Common myeloid progenitor, CD34-positive (primary cell): ENCODE results near the gene GBX1.

Experiments used
- CTCF ChIA-PET: fragments of 350-600 bp; sonication (Branson Sonifier 250); formaldehyde crosslinking; loops from one replicate; lab custom pipeline; 2021; ENCODE audit warnings: antibody characterized with exemption; lab: Charles Lee
- POLR2A ChIA-PET: fragments of 350-600 bp; sonication (Branson Sonifier 250); formaldehyde crosslinking; loops from one replicate; lab custom pipeline; 2021; ENCODE audit warnings: antibody characterized with exemption; lab: Charles Lee
- DNase-seq, 3 donors: peaks; one replicate each; pipeline versions ENCODE4 v3.0.0 to v3.0.0-alpha.2; 2013
- H3K27ac ChIP-seq, 2 experiments: 1 replicate in 1 of 2; 2 replicates in 1 of 2; pipeline ENCODE4 v1.7.0; 2013; ENCODE audit warnings: inconsistent platforms in 2 of 2, low read length in 2 of 2, mild to moderate bottlenecking in 2 of 2, low read depth in 1 of 2, moderate library complexity in 1 of 2; ENCODE audit not compliant: severe bottlenecking in 2 of 2, insufficient read depth in 1 of 2, poor library complexity in 1 of 2
- H3K27me3 ChIP-seq, 5 experiments: replicated peaks in 2 of 5; 1 replicate in 3 of 5; 2 replicates in 2 of 5; pipeline versions ENCODE4 v1.6.1 to v1.7.0; 2013; ENCODE audit warnings: low read length in 4 of 5, mild to moderate bottlenecking in 2 of 5, moderate library complexity in 2 of 5, inconsistent platforms in 1 of 5; ENCODE audit not compliant: insufficient read depth in 5 of 5, control insufficient read depth in 4 of 5
- H3K36me3 ChIP-seq, 4 experiments: 1 replicate in 2 of 4; 2 replicates in 2 of 4; pipeline versions ENCODE4 v1.6.1 to v1.7.0; 2013; ENCODE audit warnings: low read length in 3 of 4, control low read depth in 1 of 4, mild to moderate bottlenecking in 1 of 4; ENCODE audit not compliant: control insufficient read depth in 4 of 4, insufficient read depth in 4 of 4
- H3K4me1 ChIP-seq, 4 experiments: 1 replicate in 3 of 4; 2 replicates in 1 of 4; pipeline versions ENCODE4 v1.6.1 to v1.7.1; 2013; ENCODE audit warnings: low read length in 3 of 4, mild to moderate bottlenecking in 3 of 4, control low read depth in 1 of 4, inconsistent platforms in 1 of 4, moderate library complexity in 1 of 4; ENCODE audit not compliant: control insufficient read depth in 4 of 4, insufficient read depth in 4 of 4; ENCODE audit errors: control extremely low read depth in 1 of 4
- H3K4me3 ChIP-seq, 7 experiments: 1 replicate in 4 of 7; 2 replicates in 3 of 7; pipeline versions ENCODE4 v1.5.1 to v1.7.0; 2013; ENCODE audit warnings: mild to moderate bottlenecking in 7 of 7, low read length in 6 of 7, moderate library complexity in 6 of 7, inconsistent platforms in 2 of 7, low read depth in 2 of 7, control low read depth in 1 of 7; ENCODE audit not compliant: insufficient read depth in 4 of 7, control insufficient read depth in 1 of 7; ENCODE audit errors: extremely low read depth in 1 of 7
- H3K9me3 ChIP-seq, 5 experiments: 1 replicate in 4 of 5; 2 replicates in 1 of 5; pipeline versions ENCODE4 v1.6.1 to v1.7.1; 2013; ENCODE audit warnings: low read length in 4 of 5, mild to moderate bottlenecking in 2 of 5, inconsistent platforms in 1 of 5, low read depth in 1 of 5, moderate library complexity in 1 of 5; ENCODE audit not compliant: control insufficient read depth in 4 of 5, insufficient read depth in 2 of 5; ENCODE audit errors: control extremely low read depth in 1 of 5
- WGBS: methylation state at CpG from one replicate; pipeline ENCODE4 v1.1.5; 2013; ENCODE audit not compliant: insufficient coverage; 5-methylcytosine and 5-hydroxymethylcytosine counted together

Gene GBX1

DNA sequence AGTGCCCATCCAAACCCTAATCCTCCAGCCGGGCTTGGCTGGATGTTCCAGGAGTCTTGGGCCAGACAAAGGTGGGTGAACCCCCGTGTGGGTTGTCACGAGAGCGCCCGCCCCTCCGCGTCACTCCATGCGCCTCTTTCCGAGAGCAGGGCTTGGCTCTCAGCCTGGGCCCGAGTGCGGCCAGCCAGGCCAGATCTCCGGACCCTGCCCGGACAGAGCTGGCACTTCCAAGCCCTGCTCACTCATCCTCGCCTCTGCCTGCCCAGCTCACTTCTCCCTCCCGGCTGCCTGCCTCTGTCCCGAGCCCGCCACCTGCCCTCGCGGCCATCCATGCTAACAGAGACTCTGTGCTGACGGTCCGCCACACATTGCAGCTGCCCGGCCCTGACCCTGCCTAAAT is 46.6 kb downstream of the GBX1 start:
- Histone ChIP-seq H3K4me1 (peaks cover 0 to 1% (median 0%) of the 10 kb centered on the region in 4 experiments), H3K36me3 (peaks cover 0 to 79% (median 52%) of the 10 kb centered on the region in 4 experiments), H3K4me3 (no peak overlapping the region), H3K27ac (no peak overlapping the region), H3K27me3 (peaks cover 0 to 2% (median 1%) of the 10 kb centered on the region in 5 experiments), H3K9me3 (no peaks in the 10 kb centered on the region)
- POLR2A ChIA-PET, result no interaction called here
- WGBS, result over 99% methylated on average over 22 of the region's 22 CpGs
- CTCF ChIA-PET, result interaction anchor here (0.7 to 2.1 kb wide), 10 partner anchors 15 to 130 kb away, joined by 3 to 9 read pairs (median 3); no protein-coding TSS in a partner anchor
- DNase-seq, result no peak

DNA sequence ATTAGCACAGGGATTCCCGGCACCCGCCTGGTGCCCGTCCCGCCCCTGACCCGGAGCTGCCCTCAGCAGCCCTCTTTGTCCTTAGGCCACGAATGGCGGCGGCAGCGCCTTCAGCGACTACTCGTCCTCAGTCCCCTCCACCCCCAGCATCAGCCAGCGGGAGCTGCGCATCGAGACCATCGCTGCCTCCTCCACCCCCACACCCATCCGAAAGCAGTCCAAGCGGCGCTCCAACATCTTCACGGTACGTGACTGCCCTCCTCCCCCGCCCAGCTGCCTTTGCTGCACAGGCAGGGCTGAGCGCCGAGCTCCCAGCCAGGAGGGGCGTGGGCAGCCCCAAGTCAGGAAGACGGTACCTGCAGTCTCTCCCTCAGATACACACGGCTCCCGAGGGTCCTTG is 47.6 kb downstream of the GBX1 start:
- 94% methylated on average over 17 of the region's 27 CpGs for WGBS
- H3K27ac ChIP-seq, result no peak overlapping the region
- ChIA-PET POLR2A (no interaction called here), CTCF (interaction anchor here (0.8 to 2.1 kb wide), 8 partner anchors 9 to 124 kb away, joined by 3 to 9 read pairs (median 4); no protein-coding TSS in a partner anchor)
- peaks cover 0 to 5% (median under 1%) of the 10 kb centered on the region in 4 experiments for H3K4me1 ChIP-seq
- peaks cover 0 to 7% (median 4%) of the 10 kb centered on the region in 5 experiments for H3K27me3 ChIP-seq
- no peaks in the 10 kb centered on the region for H3K9me3 ChIP-seq
- DNase-seq, result no peak
- no peak overlapping the region for H3K4me3 ChIP-seq
- peaks cover 0 to 70% (median 47%) of the 10 kb centered on the region in 4 experiments for H3K36me3 ChIP-seq

DNA sequence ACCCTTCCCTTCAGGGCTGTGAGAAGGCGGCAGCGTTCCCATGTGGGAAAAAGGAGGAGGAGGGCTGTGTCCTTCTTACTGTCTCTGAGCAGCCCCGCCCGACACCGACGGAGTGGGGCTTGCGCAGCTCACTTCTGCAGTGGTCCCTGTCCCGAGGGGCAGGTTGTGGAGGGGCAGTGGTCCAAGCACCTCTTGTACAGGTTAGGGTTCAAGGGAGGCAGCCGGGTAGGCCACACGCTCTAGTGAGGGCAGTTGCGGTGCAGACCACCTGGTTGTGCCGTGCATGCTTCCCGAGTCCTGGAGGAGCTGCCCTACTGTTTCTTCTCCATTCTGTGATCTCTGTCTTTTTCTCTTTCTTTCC is 48.5 kb downstream of the GBX1 start:
- H3K36me3 ChIP-seq, result peaks cover 0 to 66% (median 44%) of the 10 kb centered on the region in 4 experiments
- H3K27ac ChIP-seq, result no peak overlapping the region
- WGBS, result 99% methylated on average over 8 of the region's 13 CpGs
- ChIA-PET POLR2A (no interaction called here), CTCF (interaction anchor here (0.8 to 2.1 kb wide), 5 partner anchors 8 to 66 kb away, joined by 3 to 9 read pairs (median 5); no protein-coding TSS in a partner anchor)
- H3K9me3 ChIP-seq, result no peaks in the 10 kb centered on the region
- no peak overlapping the region for H3K4me3 ChIP-seq
- H3K4me1 ChIP-seq, result peaks cover 0 to 11% (median 4%) of the 10 kb centered on the region in 4 experiments
- peaks cover 0 to 14% (median 6%) of the 10 kb centered on the region in 5 experiments for H3K27me3 ChIP-seq
- DNase-seq, result no peak

DNA sequence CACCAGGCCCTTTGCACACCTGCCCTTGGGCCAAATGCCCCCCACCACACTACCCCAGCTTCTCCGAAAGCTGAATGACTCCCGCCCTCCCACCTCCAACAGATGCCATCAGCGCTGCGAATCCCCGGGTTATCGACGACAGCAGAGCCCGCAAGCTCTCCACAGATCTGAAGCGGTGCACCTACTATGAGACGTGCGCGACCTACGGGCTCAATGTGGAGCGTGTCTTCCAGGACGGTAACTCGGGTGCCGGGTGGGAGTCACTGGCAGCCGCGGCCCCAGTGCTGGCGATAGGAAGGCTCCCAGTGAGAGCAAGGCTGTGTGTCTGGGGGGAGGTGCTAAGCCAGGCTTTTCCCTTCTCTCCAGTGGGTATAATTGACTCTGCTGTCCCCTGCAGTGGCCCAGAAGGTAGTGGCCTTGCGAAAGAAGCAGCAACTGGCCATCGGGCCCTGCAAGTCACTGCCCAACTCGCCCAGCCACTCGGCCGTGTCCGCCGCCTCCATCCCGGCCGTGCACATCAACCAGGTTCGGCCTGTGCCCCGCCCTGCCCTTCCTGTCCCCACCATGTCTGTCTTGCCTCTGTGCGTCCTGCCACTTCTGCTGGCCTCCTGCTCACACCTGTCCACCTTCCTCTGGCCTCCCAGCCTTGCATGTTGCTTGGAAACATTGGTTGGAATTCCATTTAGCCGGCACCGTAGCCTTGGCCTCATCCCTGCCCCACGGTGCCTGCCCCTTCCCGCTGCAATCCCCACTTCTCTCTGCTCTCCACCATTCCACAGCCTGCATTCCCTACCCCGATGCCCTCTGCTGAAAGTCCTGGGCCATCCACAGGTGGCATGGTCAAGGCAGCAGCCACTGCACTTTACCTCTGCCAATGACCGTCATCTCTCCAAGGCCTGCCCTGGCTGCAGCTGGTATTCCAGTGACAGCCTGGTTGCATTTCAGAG is 49.1 kb downstream of the GBX1 start:
- ChIA-PET CTCF (interaction anchor here (0.9 to 1.7 kb wide), 4 partner anchors 10 to 66 kb away, joined by 3 to 5 read pairs (median 4); no protein-coding TSS in a partner anchor), POLR2A (no interaction called here)
- H3K27me3 ChIP-seq, result peaks cover 0 to 20% (median 7%) of the 10 kb centered on the region in 5 experiments
- no peak for DNase-seq
- H3K4me3 ChIP-seq, result no peak overlapping the region
- peaks cover 0 to 11% (median 4%) of the 10 kb centered on the region in 4 experiments for H3K4me1 ChIP-seq
- peaks cover 0 to 63% (median 45%) of the 10 kb centered on the region in 4 experiments for H3K36me3 ChIP-seq
- H3K27ac ChIP-seq, result no peak overlapping the region
- H3K9me3 ChIP-seq, result no peaks in the 10 kb centered on the region
- over 99% methylated on average over 36 of the region's 38 CpGs for WGBS

GRCh38 chr7:151117565-151117964 is 49.9 kb downstream of the GBX1 start:
- H3K4me3 ChIP-seq, result no peak overlapping the region

DNA sequence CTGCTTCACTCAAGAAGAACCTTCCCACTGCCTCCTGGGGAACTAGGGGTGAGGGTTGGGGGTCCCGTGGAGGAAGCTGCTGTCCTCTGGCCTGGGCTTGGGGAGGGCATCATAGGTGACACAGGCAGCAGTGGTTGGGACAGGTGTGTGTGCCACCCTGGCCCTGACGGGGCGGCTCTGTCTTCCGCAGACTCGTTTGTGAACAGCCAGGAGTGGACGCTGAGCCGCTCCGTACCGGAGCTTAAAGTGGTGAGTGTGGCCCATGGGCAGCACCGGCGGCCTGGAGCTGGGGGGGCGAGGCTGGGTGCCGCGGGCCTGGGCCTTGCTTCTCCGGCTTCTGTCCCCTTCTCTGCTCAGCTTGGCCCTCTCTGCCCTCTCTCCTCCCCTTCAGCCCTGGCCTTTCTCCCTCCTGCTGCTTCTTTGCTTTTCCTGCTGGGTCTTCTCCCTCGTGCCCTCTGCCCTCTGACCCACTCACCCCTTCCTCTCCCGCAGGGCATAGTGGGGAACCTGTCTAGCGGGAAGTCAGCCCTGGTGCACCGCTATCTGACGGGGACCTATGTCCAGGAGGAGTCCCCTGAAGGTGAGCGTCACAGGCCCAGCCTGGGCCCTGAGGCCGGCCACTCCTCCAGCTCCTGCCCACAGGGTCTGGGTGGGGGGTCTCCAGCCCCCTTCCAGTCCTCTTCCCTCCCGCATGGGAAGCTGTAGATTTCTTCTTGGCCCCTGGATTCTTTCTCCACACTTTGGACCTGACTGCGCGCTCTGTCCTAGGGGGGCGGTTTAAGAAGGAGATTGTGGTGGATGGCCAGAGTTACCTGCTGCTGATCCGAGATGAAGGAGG is 50.7 kb downstream of the GBX1 start:
- ChIA-PET CTCF (interaction anchor here (0.7 to 1.7 kb wide), 5 partner anchors 9 to 95 kb away, joined by 3 to 5 read pairs (median 4); no protein-coding TSS in a partner anchor), POLR2A (no interaction called here)
- H3K4me1 ChIP-seq, result peaks cover 0 to 11% (median 4%) of the 10 kb centered on the region in 4 experiments
- WGBS, result 96% methylated on average over 24 of the region's 27 CpGs
- no peak overlapping the region for H3K27ac ChIP-seq
- H3K36me3 ChIP-seq, result peaks cover 0 to 61% (median 37%) of the 10 kb centered on the region in 4 experiments
- DNase-seq, result no peak
- H3K27me3 ChIP-seq, result peaks cover 0 to 22% (median 7%) of the 10 kb centered on the region in 5 experiments
- no peaks in the 10 kb centered on the region for H3K9me3 ChIP-seq
- H3K4me3 ChIP-seq, result no peak overlapping the region

More at GRCh38 chr7:151117565-151117964, 49.9 kb downstream of the GBX1 start:
- H3K4me1 ChIP-seq, result peaks cover 0 to 11% (median 4%) of the 10 kb centered on the region in 4 experiments
- peaks cover 0 to 22% (median 7%) of the 10 kb centered on the region in 5 experiments for H3K27me3 ChIP-seq
- H3K36me3 ChIP-seq, result peaks cover 0 to 62% (median 40%) of the 10 kb centered on the region in 4 experiments
- POLR2A ChIA-PET, result no interaction called here
- 87% methylated on average over 5 of the region's 12 CpGs for WGBS
- no peak for DNase-seq
- CTCF ChIA-PET, result interaction anchor here (1.7 kb wide), 1 partner anchor 10 kb away, joined by 5 read pairs; no protein-coding TSS in a partner anchor
- no peaks in the 10 kb centered on the region for H3K9me3 ChIP-seq
- H3K27ac ChIP-seq, result no peak overlapping the region
